Measurements from ENCODE around the gene CYB561D2. TPM values are rescaled to one million over a fixed set of nuclear protein-coding genes. Genes with fewer than 3 reads are reported as not detected.

CYB561D2 gene
- total and polyA plus RNA-seq, 9 of the 15 experiments (the other 6 are each of a cell fraction or from before 2014, with no cell fraction given) = 4.2 to 16.6 (median 9.4) TPM

DNA sequence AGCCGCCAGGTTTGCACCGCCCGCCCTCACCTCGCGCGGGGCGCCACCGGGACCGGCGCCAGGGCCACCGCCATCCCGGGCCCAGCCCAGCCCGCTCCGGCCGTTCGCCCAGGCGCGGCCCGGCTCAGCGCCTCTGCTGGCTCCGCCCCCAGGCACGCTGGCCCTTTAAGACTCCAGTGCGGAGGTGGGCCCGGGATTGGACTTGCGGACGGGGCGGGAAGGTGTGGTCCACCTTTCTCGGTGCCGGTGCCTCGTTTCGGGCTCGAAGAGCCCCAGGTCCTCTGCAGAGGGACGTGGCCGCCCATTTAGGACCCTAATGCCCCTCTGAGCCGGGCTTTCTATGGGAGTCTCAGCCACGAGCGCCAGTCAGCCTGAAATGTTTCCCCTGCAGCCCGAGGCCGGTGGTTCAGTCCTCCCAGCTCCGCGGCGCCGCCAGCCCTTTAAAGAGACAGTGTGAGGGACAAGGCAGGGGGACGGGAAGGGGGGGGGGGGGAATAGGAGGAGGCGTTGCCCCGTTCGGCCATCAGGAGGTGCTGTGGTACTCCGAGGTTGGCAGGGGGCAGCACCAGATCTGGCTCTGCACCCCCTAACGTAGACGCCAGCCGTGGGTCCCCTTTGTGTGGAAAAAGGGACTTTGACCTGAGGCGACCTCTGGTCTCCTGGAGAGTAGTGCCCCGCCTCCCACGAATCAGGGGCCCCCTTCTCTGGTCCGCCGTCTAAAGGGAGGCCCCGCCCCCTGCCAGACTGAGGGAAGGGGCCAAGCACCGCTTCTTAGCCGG, 29.1 kb upstream of the CYB561D2 start (continued):
- TF ChIP-seq, protein P1, sequence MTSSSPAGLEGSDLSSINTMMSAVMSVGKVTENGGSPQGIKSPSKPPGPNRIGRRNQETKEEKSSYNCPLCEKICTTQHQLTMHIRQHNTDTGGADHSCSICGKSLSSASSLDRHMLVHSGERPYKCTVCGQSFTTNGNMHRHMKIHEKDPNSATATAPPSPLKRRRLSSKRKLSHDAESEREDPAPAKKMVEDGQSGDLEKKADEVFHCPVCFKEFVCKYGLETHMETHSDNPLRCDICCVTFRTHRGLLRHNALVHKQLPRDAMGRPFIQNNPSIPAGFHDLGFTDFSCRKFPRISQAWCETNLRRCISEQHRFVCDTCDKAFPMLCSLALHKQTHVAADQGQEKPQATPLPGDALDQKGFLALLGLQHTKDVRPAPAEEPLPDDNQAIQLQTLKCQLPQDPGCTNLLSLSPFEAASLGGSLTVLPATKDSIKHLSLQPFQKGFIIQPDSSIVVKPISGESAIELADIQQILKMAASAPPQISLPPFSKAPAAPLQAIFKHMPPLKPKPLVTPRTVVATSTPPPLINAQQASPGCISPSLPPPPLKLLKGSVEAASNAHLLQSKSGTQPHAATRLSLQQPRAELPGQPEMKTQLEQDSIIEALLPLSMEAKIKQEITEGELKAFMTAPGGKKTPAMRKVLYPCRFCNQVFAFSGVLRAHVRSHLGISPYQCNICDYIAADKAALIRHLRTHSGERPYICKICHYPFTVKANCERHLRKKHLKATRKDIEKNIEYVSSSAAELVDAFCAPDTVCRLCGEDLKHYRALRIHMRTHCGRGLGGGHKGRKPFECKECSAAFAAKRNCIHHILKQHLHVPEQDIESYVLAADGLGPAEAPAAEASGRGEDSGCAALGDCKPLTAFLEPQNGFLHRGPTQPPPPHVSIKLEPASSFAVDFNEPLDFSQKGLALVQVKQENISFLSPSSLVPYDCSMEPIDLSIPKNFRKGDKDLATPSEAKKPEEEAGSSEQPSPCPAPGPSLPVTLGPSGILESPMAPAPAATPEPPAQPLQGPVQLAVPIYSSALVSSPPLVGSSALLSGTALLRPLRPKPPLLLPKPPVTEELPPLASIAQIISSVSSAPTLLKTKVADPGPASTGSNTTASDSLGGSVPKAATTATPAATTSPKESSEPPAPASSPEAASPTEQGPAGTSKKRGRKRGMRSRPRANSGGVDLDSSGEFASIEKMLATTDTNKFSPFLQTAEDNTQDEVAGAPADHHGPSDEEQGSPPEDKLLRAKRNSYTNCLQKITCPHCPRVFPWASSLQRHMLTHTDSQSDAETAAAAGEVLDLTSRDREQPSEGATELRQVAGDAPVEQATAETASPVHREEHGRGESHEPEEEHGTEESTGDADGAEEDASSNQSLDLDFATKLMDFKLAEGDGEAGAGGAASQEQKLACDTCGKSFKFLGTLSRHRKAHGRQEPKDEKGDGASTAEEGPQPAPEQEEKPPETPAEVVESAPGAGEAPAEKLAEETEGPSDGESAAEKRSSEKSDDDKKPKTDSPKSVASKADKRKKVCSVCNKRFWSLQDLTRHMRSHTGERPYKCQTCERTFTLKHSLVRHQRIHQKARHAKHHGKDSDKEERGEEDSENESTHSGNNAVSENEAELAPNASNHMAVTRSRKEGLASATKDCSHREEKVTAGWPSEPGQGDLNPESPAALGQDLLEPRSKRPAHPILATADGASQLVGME (CRISPR knock-in tag; IDR thresholded peaks at IDR 0.05) = no peak
- TF ChIP-seq, protein P2, sequence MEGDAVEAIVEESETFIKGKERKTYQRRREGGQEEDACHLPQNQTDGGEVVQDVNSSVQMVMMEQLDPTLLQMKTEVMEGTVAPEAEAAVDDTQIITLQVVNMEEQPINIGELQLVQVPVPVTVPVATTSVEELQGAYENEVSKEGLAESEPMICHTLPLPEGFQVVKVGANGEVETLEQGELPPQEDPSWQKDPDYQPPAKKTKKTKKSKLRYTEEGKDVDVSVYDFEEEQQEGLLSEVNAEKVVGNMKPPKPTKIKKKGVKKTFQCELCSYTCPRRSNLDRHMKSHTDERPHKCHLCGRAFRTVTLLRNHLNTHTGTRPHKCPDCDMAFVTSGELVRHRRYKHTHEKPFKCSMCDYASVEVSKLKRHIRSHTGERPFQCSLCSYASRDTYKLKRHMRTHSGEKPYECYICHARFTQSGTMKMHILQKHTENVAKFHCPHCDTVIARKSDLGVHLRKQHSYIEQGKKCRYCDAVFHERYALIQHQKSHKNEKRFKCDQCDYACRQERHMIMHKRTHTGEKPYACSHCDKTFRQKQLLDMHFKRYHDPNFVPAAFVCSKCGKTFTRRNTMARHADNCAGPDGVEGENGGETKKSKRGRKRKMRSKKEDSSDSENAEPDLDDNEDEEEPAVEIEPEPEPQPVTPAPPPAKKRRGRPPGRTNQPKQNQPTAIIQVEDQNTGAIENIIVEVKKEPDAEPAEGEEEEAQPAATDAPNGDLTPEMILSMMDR (IDR thresholded peaks at IDR 0.05 in 2 of 3, conservative IDR thresholded peaks at IDR 0.05 in 1 of 3; ENCODE audit: insufficient read depth in 2 of 3, low read depth in 1 of 3, low read length in 3 of 3) = peak; percentile 35 to 72 (median 53); a peak in 5 of 6 replicates
- TF ChIP-seq POLR2G (IDR thresholded peaks at IDR 0.05; ENCODE audit: low read depth, low read length) (peak; percentile 78), CXXC5 (CRISPR knock-in tag; IDR thresholded peaks at IDR 0.05) (peak; percentile 67; the same call in 1 of the 2 replicates), NR3C1 (CRISPR knock-in tag; IDR thresholded peaks at IDR 0.05) (no peak), ZNF124 (CRISPR knock-in tag; IDR thresholded peaks at IDR 0.05) (no peak), DMBX1 (CRISPR knock-in tag; IDR thresholded peaks at IDR 0.05; ENCODE audit: borderline replicate concordance) (no peak), EZH2 (IDR thresholded peaks at IDR 0.05; ENCODE audit: borderline replicate concordance, low read depth, low read length) (no peak), CBX8 (IDR thresholded peaks at IDR 0.05; ENCODE audit: borderline replicate concordance, extremely low read depth, low read depth, low read length, poor library complexity, severe bottlenecking) (no peak), TAF9B (IDR thresholded peaks at IDR 0.05; ENCODE audit: partially characterized antibody) (no peak), HOXB6 (CRISPR knock-in tag; IDR thresholded peaks at IDR 0.05; ENCODE audit: borderline replicate concordance) (no peak)
- TF ChIP-seq, protein P3, sequence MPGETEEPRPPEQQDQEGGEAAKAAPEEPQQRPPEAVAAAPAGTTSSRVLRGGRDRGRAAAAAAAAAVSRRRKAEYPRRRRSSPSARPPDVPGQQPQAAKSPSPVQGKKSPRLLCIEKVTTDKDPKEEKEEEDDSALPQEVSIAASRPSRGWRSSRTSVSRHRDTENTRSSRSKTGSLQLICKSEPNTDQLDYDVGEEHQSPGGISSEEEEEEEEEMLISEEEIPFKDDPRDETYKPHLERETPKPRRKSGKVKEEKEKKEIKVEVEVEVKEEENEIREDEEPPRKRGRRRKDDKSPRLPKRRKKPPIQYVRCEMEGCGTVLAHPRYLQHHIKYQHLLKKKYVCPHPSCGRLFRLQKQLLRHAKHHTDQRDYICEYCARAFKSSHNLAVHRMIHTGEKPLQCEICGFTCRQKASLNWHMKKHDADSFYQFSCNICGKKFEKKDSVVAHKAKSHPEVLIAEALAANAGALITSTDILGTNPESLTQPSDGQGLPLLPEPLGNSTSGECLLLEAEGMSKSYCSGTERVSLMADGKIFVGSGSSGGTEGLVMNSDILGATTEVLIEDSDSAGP (CRISPR knock-in tag; IDR thresholded peaks at IDR 0.05) = peak; percentile 97
- TF ChIP-seq, protein P4, sequence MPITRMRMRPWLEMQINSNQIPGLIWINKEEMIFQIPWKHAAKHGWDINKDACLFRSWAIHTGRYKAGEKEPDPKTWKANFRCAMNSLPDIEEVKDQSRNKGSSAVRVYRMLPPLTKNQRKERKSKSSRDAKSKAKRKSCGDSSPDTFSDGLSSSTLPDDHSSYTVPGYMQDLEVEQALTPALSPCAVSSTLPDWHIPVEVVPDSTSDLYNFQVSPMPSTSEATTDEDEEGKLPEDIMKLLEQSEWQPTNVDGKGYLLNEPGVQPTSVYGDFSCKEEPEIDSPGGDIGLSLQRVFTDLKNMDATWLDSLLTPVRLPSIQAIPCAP (CRISPR knock-in tag; IDR thresholded peaks at IDR 0.05; ENCODE audit: borderline replicate concordance) = no peak
